CD4-positive, CD25-positive, alpha-beta regulatory T cell (primary cell): ENCODE results near the gene FXYD7. TPM values are rescaled to one million over a fixed set of nuclear protein-coding genes. Genes with fewer than 3 reads are reported as not detected.

Source experiments
- ATAC-seq, 2 donors: fragments of 150-1000 bp; cut with Tn5 transposase; one replicate each; pipeline ENCODE4 v1.10.0; 2021; ENCODE audit warnings: low read depth in 2 of 2, moderate number of reproducible peaks in 2 of 2, moderate library complexity in 1 of 2
- DNase-seq, 3 donors: peaks; one replicate each; pipeline versions ENCODE4 v3.0.0 to v3.0.0-alpha.2; 2012 to 2022; ENCODE audit warnings: mixed read lengths in 1 of 3
- H3K27ac ChIP-seq: one replicate; pipeline ENCODE4 v1.7.0; 2013; ENCODE audit warnings: mild to moderate bottlenecking, low read length; ENCODE audit not compliant: insufficient read depth, poor library complexity, severe bottlenecking
- H3K27me3 ChIP-seq: one replicate; pipeline ENCODE4 v1.7.0; 2013; ENCODE audit warnings: low read length; ENCODE audit not compliant: control insufficient read depth, insufficient read depth
- H3K36me3 ChIP-seq: one replicate; pipeline ENCODE4 v1.7.0; 2013; ENCODE audit warnings: mild to moderate bottlenecking, low read length, moderate library complexity; ENCODE audit not compliant: control insufficient read depth, insufficient read depth
- H3K4me1 ChIP-seq: 2 replicates; pipeline ENCODE4 v1.7.0; 2013; ENCODE audit warnings: mild to moderate bottlenecking, low read length; ENCODE audit not compliant: insufficient read depth, control insufficient read depth, poor library complexity, severe bottlenecking
- H3K4me3 ChIP-seq: one replicate; pipeline ENCODE4 v1.7.0; 2013; ENCODE audit warnings: low read depth, mild to moderate bottlenecking, low read length, moderate library complexity
- H3K9me3 ChIP-seq, 2 experiments: 1 replicate in 1 of 2; 2 replicates in 1 of 2; pipeline ENCODE4 v1.7.0; 2013; ENCODE audit warnings: low read length in 2 of 2, mild to moderate bottlenecking in 1 of 2, moderate library complexity in 1 of 2; ENCODE audit not compliant: control insufficient read depth in 2 of 2
- H3K27ac Mint-ChIP-seq, 3 donors: one replicate each; pipeline ENCODE4 v1.8.0; 2020 to 2022; ENCODE audit warnings: mild to moderate bottlenecking in 3 of 3, mixed read lengths in 3 of 3, moderate library complexity in 2 of 3
- H3K27me3 Mint-ChIP-seq: one replicate; pipeline ENCODE4 v1.8.0; 2022; ENCODE audit warnings: mild to moderate bottlenecking, mixed read lengths
- H3K36me3 Mint-ChIP-seq: one replicate; pipeline ENCODE4 v1.8.0; 2020; ENCODE audit warnings: mixed read lengths
- H3K4me1 Mint-ChIP-seq, 4 donors: one replicate each; pipeline ENCODE4 v1.8.0; 2020 to 2022; ENCODE audit warnings: mixed read lengths in 4 of 4, mild to moderate bottlenecking in 1 of 4
- H3K4me3 Mint-ChIP-seq, 4 donors: one replicate each; pipeline ENCODE4 v1.8.0; 2020 to 2022; ENCODE audit warnings: mild to moderate bottlenecking in 4 of 4, mixed read lengths in 4 of 4, moderate library complexity in 3 of 4
- H3K9me3 Mint-ChIP-seq, 7 donors: one replicate each; pipeline ENCODE4 v1.8.0; 2020 to 2022; ENCODE audit warnings: mixed read lengths in 7 of 7, mild to moderate bottlenecking in 3 of 7, moderate library complexity in 2 of 7
- polyA plus RNA-seq, 4 donors: library from polyadenylated mRNA; unstranded; fragments of 300-500 nt; fragmentation: Illumina TruSeq; gene quantifications; one replicate each; pipeline ENCODE4 v1.2.3, GENCODE V29; 2021
- total RNA-seq: library from RNA; stranded (reverse); gene quantifications from one replicate; pipeline ENCODE4 v1.2.3, GENCODE V29; 2022

FXYD7 gene
- total and polyA plus RNA-seq, 5 donors from 2014 or later, result 3.2 to 9.3 (median 4.9) TPM

- Histone ChIP-seq H3K27me3 (no peaks in the 10 kb centered on the region), H3K9me3 (no peaks in the 10 kb centered on the region), H3K4me3 (peak within 1 kb of the TSS; percentile 81), H3K4me1 (peaks cover 45% of the 10 kb centered on the region), H3K27ac (peak within 1 kb of the TSS; percentile 83), H3K36me3 (peaks cover 32% of the 10 kb centered on the region)
- Mint-ChIP-seq H3K27me3 (peaks cover 6% of the 10 kb centered on the region), H3K36me3 (peaks cover 37% of the 10 kb centered on the region), H3K4me1 (peaks cover 14 to 68% (median 37%) of the 10 kb centered on the region in 4 donors), H3K9me3 (peaks cover 0 to 3% (median 0%) of the 10 kb centered on the region in 7 donors), H3K4me3 (peak within 1 kb of the TSS; percentile 98 to 100 (median 100)), H3K27ac (peak within 1 kb of the TSS; percentile 98 to 99 (median 99))
- peak; percentile 75 to 79 for ATAC-seq
- peak; percentile 57 to 73 (median 63) for DNase-seq
Observed at GRCh38 chr19:35154525-35155406, 11.7 kb downstream of the FXYD7 start, which contains the start of gene FXYD5. Gene FXYD5, plus strand, starts transcription at chr19:35154735. Its CDS starts 816 bp downstream, at chr19:35155551.

GRCh38 chr19:35155441-35155840 is 12.4 kb downstream of the FXYD7 start:
- DNase-seq (peak in 2 of 3 donors; percentile 15 to 49), ATAC-seq (no peak)
- Mint-ChIP-seq H3K27me3 (peaks cover 6% of the 10 kb centered on the region), H3K9me3 (peaks cover 0 to 4% (median 0%) of the 10 kb centered on the region in 7 donors), H3K27ac (peak overlapping the region; percentile 98 to 99 (median 99)), H3K4me3 (peak overlapping the region; percentile 98 to 100 (median 100)), H3K36me3 (peaks cover 40% of the 10 kb centered on the region), H3K4me1 (peaks cover 14 to 70% (median 38%) of the 10 kb centered on the region in 4 donors)
- Histone ChIP-seq H3K27me3 (no peaks in the 10 kb centered on the region), H3K9me3 (no peaks in the 10 kb centered on the region), H3K4me1 (peaks cover 45% of the 10 kb centered on the region), H3K27ac (peak overlapping the region; percentile 83), H3K4me3 (peak overlapping the region; percentile 81), H3K36me3 (peaks cover 39% of the 10 kb centered on the region)

- H3K4me3 ChIP-seq, result peak overlapping the region; percentile 81
- no peaks in the 10 kb centered on the region for H3K9me3 ChIP-seq
- H3K27me3 ChIP-seq, result no peaks in the 10 kb centered on the region
- no peak for ATAC-seq
- peaks cover 6% of the 10 kb centered on the region for H3K27me3 Mint-ChIP-seq
- peak overlapping the region; percentile 83 for H3K27ac ChIP-seq
- H3K27ac Mint-ChIP-seq, result peak overlapping the region; percentile 98 to 99 (median 99)
- peaks cover 0 to 6% (median 0%) of the 10 kb centered on the region in 7 donors for H3K9me3 Mint-ChIP-seq
- H3K36me3 Mint-ChIP-seq, result peaks cover 47% of the 10 kb centered on the region
- no peak for DNase-seq
- peak overlapping the region; percentile 98 to 100 (median 100) for H3K4me3 Mint-ChIP-seq
- H3K4me1 ChIP-seq, result peaks cover 45% of the 10 kb centered on the region
- peaks cover 46% of the 10 kb centered on the region for H3K36me3 ChIP-seq
- peaks cover 14 to 72% (median 41%) of the 10 kb centered on the region in 4 donors for H3K4me1 Mint-ChIP-seq
Observed at GRCh38 chr19:35155981-35156672, 13.1 kb downstream of the FXYD7 start.

- peaks cover 45% of the 10 kb centered on the region for H3K4me1 ChIP-seq
- H3K9me3 ChIP-seq, result no peaks in the 10 kb centered on the region
- H3K9me3 Mint-ChIP-seq, result peaks cover 0 to 6% (median 2%) of the 10 kb centered on the region in 7 donors
- peaks cover 14 to 74% (median 43%) of the 10 kb centered on the region in 4 donors for H3K4me1 Mint-ChIP-seq
- no peaks in the 10 kb centered on the region for H3K27me3 ChIP-seq
- H3K36me3 Mint-ChIP-seq, result peaks cover 52% of the 10 kb centered on the region
- H3K27me3 Mint-ChIP-seq, result peaks cover 6% of the 10 kb centered on the region
- peak overlapping the region; percentile 98 to 100 (median 100) for H3K4me3 Mint-ChIP-seq
- peaks cover 51% of the 10 kb centered on the region for H3K36me3 ChIP-seq
- H3K4me3 ChIP-seq, result peak overlapping the region; percentile 81
- H3K27ac Mint-ChIP-seq, result peak overlapping the region; percentile 94 to 99 (median 98)
- peak overlapping the region; percentile 83 for H3K27ac ChIP-seq
- DNase-seq (no peak), ATAC-seq (no peak)
Observed at GRCh38 chr19:35156673-35157014, 13.6 kb downstream of the FXYD7 start.

DNA sequence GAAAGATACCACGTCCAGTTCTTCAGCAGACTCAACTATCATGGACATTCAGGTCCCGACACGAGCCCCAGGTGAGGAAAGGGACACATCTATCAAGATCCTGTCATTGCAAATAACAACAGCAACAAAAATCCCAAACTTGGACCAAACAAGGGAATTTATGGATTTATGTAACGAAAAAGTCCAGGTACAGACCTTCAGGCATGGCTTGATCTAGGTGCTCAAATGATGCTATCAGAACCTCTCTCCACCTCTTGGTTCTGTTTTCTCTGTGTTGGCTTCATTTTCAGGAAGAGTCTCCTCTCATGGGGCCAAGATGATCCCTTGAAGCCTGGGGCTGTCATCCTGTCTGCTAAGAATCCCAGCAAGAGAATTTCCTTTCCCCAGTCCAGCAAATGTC is 14.4 kb downstream of the FXYD7 start:
- peaks cover 6% of the 10 kb centered on the region for H3K27me3 Mint-ChIP-seq
- Histone ChIP-seq H3K4me1 (peaks cover 45% of the 10 kb centered on the region), H3K9me3 (peaks cover 0 to 6% of the 10 kb centered on the region in 2 experiments), H3K27ac (peak overlapping the region; percentile 45), H3K4me3 (no peak overlapping the region), H3K36me3 (peaks cover 59% of the 10 kb centered on the region), H3K27me3 (no peaks in the 10 kb centered on the region)
- H3K4me1 Mint-ChIP-seq, result peaks cover 11 to 76% (median 47%) of the 10 kb centered on the region in 4 donors
- H3K27ac Mint-ChIP-seq, result peak overlapping the region in 2 of 3 donors; percentile 62
- H3K4me3 Mint-ChIP-seq, result peak overlapping the region; percentile 53 to 100 (median 90)
- peaks cover 60% of the 10 kb centered on the region for H3K36me3 Mint-ChIP-seq
- ATAC-seq (no peak), DNase-seq (no peak)
- H3K9me3 Mint-ChIP-seq, result peaks cover 0 to 9% (median 5%) of the 10 kb centered on the region in 7 donors

DNA sequence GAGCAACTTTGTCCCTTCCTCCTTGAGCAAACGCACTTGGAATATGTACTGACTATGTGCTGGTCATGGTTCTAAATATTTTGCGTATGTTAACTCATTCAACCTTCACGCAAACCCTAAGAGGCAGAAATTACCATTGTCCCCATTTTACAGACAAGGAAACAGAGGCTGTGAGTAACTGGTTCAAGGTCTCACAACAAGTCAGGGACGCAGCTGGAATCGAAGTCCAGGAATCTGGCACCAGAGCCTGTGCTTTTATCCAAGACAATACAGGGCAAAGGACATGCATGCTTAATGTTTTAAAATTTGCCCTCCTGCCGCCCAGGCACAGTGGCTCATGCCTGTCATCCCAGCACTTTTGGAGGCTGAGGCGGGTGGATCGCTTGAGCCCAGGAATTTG is 16.6 kb downstream of the FXYD7 start:
- peaks cover 0 to 17% (median 7%) of the 10 kb centered on the region in 7 donors for H3K9me3 Mint-ChIP-seq
- peaks cover 34% of the 10 kb centered on the region for H3K4me1 ChIP-seq
- peaks cover 81% of the 10 kb centered on the region for H3K36me3 ChIP-seq
- H3K27ac ChIP-seq, result no peak overlapping the region
- peaks cover 5% of the 10 kb centered on the region for H3K27me3 Mint-ChIP-seq
- no peaks in the 10 kb centered on the region for H3K27me3 ChIP-seq
- peaks cover 3 to 16% of the 10 kb centered on the region in 2 experiments for H3K9me3 ChIP-seq
- H3K4me3 Mint-ChIP-seq, result peak overlapping the region in 2 of 4 donors; percentile 71 to 98
- ATAC-seq, result no peak
- no peak for DNase-seq
- peaks cover 10 to 72% (median 49%) of the 10 kb centered on the region in 4 donors for H3K4me1 Mint-ChIP-seq
- H3K4me3 ChIP-seq, result no peak overlapping the region
- H3K27ac Mint-ChIP-seq, result peak overlapping the region; percentile 65 to 84 (median 78)
- peaks cover 82% of the 10 kb centered on the region for H3K36me3 Mint-ChIP-seq

- H3K9me3 ChIP-seq, result peaks cover 8 to 21% of the 10 kb centered on the region in 2 experiments
- H3K4me3 Mint-ChIP-seq, result peak overlapping the region in 1 of 4 donors; percentile 98
- no peak for ATAC-seq
- H3K9me3 Mint-ChIP-seq, result peaks cover 0 to 27% (median 7%) of the 10 kb centered on the region in 7 donors
- H3K36me3 ChIP-seq, result peaks cover 93% of the 10 kb centered on the region
- H3K4me1 Mint-ChIP-seq, result peaks cover 10 to 65% (median 47%) of the 10 kb centered on the region in 4 donors
- H3K4me3 ChIP-seq, result no peak overlapping the region
- H3K27ac ChIP-seq, result peak overlapping the region; percentile 36
- H3K27me3 Mint-ChIP-seq, result no peaks in the 10 kb centered on the region
- H3K4me1 ChIP-seq, result peaks cover 25% of the 10 kb centered on the region
- H3K36me3 Mint-ChIP-seq, result peaks cover 91% of the 10 kb centered on the region
- no peak for DNase-seq
- peak overlapping the region; percentile 11 to 94 (median 71) for H3K27ac Mint-ChIP-seq
- no peaks in the 10 kb centered on the region for H3K27me3 ChIP-seq
Observed at GRCh38 chr19:35160629-35161433, 17.8 kb downstream of the FXYD7 start.
